Germinal center (tissue), 1 donor: ENCODE results near the gene PTGIS.
"Not testable (repeated sequence)": the region's sequence is repeated elsewhere in the genome, so short reads cannot be mapped to it uniquely, and the experiment has no call there.

Source experiments
- DNase-seq: peaks from one replicate; pipeline ENCODE4 v3.0.0; 2012; ENCODE audit warnings: mixed read lengths, low spot score

Gene PTGIS

DNA sequence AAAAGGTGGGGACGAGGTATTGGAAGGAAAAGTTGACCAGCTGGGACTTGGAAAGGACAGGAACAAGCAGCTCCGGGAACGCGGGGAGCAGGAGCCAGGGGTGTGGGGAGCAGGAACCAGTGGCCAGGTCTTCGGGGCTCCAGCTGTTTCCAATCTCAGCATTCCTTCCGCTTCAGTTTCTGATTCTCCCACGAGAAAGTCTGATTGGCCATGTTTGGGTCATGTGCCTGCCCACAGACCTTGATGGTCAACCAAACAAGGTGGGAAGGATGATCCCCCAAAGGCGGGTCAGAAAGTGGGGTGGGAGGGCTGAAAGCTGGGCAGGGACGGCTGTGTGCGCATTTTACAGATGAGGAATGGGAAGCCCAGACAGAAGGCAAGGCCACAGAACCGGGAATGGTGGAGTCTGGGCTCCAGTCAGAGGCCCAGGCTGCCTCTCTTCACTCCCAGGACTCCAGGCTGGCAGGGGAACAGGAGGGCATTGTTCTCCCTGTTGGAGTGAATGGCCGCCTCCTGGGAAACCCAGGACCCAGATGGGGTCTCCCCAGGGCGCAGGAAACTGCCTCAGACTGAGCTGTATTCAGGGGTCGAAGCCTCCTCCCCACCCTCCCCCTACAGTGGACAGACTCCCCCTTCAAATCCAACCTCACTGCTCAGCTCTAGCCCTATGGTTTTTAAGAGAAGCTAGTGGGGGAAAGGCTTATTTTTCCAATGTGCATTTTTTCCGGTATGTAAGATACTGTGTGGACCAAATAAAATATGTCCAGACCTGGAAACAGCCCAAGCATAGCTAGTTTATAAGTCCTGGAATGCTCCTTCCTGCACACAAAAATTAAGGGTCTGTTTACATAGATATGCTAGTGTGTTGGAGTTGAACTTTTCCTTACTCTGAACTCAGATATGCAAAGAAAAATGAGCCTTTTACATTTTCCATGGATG lies 12.2 kb upstream of the PTGIS start:
- DNase-seq: no peak

DNA sequence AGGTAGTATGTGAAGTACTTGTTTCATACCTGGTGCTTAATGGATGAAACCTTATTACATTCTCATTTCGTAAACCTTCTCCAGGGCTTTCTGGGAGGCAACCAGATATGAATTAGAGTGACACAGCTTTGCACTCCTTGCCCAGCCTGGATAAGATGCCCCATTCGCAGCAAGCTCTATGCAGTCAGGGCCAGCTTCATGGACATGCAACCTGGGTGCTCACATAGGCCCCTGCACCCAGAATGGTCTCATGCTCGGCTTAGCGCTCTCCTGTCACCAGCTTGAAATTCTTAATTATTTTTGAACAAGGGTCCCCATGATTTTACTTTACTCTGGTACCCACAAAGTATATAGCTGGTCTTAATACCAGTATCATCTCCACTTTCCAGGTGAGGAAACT lies 11.3 kb upstream of the PTGIS start:
- no peak for DNase-seq

DNA sequence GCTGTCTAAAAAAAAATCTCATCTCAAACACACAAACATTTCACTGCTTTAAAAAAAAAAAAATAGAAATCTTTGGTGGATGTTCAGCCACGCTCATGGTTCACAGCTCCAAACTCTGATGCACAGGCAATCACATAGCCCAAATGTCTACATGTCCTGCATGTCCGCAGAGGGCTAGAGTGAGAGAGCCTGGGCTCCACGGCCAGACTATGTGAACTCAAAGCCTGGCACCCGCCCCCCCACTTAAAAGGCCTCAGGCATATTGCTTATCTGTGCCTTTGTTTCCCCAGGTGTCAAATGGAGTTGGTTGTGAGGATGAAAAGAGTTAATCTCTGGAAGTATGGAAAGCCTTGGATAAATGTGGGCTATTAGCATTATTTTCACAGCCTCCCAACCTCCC lies 10.5 kb upstream of the PTGIS start:
- no peak for DNase-seq

DNA sequence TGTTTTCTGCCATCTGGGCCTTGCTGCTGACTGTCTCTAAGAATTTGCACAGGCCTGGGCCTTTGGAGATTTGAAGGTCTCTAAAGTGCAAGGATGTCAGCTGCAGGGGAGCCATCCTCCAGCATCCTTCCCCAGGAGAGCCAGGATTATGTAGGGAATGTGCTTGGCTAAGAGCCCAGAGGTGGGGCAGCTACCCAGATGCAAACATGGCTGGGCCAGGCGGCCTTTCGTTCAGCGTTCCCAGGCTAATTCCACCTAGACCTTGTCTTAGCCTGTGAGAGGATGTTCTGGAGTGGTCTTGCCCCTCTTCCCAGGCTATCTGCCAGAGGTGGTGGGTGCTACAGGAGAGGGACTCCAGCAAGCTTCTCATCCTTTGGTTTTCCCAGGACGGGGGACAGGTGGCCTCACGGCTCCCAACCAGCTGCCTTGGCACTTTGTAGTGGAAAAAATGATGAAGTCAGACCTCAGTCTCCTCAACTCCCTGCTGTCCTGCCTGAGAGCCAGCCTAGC lies 7.7 kb upstream of the PTGIS start:
- no peak for DNase-seq

DNA sequence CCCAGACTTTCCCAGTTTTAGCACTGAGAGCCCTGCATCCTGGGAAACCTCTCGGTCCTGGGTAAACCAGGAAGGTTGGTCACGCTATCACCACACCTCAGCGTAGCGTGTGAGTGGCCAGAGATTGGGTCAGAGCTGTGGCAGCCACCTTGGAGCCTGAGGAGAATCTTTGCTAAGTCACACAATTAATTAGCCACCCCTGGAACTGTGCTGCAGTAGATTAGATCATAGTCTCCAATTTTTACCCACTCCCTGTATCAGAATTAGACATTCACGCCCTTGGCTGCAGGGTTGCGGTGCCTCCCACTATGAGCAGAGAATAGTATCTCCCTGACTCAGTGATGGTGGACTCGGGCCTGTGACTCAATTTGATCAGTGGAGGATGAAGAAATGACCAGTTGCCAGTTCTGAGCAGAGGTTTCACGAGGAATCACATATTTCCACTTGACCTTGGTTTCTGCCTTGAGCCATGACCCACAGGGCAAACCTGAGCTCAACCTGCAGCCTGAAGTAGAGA lies 6.0 kb upstream of the PTGIS start:
- DNase-seq: no peak

DNA sequence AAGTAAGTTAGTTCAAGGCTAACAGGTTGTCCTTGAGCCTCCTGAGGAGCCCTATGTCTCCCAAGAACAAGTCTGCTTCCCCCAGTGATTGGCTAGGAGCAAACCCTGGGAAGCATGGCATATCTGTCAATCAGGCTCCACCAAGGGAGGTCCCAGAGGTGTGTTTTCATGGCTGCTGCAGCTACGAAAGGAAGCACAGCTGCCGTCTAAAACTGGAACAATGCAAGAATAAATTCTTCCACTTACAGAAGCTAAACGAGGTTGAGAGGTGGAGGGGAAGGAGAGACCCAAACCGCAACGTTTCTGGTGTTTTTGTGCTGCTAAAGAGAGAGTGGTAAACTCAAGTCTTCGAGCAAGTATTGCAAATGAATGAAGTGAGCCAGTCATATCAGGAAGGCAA lies 4.9 kb upstream of the PTGIS start:
- no peak for DNase-seq

DNA sequence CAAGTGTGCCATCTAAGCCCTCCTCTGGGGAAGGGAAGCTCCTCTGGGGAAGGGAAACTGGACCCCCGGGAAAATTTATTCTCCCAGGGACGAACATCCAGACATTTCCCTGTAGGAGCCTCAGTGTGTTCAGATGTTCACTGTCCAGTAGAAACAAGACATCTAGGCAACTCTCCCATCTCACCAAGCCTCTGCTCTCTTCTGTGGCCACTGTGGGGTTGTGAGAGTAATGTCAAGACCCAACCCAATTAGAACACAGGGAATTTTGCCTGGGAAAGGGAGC lies 3.6 kb upstream of the PTGIS start:
- no peak for DNase-seq

DNA sequence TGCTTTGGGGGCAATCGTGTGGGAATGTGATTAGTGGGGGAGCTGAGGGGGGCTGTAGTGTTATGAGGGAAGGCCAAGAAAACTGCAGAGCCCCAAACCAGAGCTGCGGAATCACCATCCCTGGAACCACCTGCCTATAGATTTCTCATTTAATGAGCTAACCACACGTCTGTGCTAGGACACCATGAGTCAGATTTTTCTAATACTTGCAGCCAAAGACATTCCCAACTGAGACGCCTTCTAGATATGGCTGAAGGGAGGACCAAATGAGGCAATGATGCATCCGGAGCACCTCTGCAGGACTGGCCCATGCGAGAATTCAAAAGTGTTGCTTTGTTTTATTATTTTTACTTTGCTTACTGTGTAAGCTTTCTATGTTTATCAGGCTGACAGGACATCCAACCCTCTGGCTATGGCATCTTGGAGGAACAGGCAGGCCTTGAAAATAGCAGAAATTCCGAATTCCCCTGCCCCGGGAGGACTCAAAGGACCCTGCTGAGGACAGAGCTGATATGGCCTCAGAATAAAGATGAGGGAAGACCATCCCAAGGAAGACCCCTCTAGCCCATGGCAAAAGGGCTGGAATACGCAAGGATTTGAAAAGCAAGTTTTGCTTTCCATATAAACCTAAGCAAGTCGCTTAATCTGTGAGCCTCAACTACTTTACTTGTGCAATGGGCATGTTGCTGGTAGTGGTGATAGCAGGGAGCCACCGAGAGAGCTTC lies 3.1 kb upstream of the PTGIS start:
- DNase-seq: no peak

DNA sequence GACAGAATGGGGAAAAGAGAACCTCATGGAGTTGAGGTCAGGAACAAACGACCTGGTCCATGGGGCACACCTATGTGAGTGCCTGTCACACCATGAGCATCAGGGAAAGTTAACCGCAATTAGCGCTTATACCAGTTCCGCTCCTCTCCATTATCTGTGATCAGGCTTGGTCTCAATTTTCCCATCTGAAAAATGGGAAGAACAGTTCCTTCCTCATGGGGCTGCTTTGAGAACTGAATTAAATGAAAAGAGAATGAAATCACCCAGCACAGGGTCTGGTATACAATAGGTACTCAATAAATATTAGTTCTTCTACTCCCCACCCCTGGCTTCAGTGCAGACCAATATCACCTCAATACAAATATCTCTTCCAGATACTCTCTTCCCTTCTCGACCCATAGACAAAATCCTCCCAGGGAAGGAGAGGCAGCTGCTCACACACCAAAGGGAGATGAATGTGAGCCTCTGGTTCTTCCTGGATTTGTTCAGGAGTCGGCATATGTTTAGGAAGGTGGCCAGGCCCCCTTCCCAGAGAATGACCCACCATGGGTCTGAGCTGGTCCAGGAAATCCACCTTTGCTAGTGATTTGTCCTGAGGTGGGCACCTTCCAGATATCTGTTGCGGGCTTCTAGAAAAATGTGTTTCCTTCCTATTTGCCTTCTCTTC lies 2.4 kb upstream of the PTGIS start:
- DNase-seq: no peak

DNA sequence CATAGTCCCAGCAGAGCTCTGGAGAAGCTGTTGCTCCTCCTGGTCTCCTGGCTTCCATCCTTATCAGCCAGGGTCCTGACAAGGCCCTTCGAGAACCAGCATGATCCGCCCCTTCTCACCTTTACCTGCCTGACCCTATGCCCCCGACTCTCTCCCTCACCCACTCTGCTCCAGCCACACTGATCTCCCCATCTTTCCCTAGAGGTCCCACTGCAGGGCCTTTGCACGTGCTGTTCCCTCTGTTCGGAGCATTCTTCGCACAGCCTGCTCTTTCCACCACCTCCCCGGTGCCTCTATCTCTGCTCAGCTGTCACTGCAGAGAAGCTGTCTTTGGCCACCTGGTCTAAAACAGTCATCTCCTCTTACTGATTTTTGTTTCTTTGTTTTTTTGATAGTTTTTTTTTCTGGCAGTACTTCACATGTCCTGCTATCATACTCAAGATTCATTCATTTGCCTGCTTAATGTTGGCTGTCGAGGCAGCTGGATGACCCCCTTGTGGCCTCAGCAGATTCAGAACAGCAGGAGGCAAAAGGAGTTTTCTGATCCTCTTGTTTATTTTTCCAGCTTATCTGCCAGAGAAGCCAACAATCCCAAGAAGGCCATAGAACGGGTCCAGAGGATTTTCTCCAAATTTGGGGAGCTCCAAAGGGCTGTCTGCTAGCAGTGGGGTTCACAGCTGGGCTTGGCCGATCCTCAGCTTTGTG lies 1.6 kb upstream of the PTGIS start:
- no peak for DNase-seq

DNA sequence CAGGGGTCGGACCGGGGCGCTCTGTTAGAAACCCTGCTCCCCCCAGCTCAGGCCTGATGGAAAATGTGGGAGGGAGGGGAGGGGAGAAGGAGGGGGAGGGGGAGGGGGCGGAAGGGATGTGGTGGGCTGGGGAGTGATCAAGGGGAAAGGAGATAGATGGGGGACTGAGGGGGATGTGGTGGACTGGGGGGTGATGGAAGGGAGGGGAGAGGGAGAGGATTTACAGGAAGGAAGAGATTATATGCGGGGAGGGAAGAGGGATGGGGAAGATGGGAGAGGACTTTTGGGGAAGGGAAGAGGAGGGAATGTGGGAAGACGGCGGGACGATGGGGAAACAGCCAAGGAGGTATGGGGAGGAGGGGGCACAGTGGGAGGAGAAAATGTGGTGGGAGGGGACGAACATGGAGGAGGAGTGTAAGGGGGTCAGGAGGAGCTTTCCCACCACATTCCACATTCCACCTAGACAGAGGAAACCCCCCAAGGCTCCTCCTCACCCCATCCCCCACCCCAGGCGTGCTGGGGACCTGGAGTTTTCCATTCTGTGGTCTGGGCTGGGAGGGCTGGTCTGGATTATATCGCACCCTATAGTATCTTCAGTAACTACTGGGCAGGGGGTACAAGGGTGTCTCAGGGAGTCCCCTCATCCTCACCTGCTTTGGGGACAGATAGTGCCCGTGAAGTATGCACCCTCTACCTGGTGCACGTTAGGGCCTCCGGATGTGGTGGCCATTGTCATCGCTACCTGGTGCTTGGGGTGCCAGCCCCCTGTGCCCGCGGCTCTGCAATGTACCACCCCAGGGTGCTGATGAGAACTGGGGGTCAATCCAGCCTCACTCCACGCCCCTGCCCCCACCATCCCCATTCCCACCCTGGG lies 578 bp upstream of the PTGIS start:
- no peak for DNase-seq

DNA sequence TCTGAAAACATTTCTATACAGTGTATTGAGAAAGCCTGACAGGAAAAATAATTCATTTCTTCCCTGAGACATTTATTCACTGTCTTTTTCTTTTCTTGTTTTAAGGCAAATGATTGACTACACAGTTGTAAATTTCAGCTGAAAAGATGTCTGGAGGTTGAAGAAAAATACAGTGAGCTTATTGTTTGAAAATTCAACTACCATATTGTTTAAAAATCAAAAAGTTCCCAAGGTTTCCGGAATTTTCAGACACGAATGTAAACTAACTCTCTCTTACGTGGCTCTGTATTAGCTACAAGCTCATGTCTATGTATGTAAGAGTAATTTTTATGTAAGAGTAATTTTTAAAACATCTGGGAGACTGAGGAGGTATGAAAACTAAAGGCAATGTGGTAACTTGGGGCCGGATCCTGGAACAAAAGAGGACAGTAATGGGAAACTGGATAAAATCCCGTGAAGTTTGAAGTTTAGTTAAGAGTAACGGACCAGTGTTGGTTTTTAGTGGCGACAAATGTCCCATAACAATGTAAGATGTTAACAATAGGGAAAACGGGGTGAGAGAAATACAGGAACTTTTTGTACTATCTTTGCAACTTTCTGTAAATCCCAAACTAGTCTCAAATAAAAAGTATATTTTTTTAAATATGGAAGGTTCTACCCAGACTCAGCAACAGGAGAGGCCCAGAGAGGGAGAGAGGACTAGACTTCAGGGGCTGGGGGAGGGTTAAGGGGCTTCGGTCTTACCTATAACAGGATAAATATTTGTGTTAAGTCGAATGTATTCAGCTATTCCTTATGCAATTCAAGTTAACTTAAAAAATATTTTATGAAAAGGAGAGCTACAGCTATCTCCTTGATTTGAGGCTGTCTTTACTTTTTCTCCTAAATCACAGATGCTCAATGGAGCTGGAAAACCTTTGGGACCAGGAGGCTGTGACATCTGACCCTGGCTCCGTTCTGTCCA lies 1.3 kb downstream of the PTGIS start:
- no peak for DNase-seq

DNA sequence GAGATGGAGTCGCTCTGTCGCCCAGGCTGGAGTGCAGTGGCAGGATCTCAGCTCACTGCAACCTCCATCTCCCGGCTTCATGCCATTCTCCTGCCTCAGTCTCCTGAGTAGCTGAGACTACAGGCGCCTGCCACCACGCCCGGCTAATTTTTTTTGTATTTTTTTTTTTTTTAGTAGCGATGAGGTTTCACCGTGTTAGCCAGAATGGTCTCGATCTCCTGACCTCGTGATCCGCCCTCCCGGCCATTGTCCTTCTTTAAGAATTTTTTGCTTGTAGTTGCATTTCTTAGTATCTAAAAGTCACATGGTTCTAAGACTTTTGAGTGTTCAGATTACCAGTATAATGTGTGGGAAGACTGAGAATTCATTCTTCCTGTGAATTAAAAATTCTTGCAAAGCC lies 2.9 kb downstream of the PTGIS start:
- not testable (repeated sequence) for DNase-seq

DNA sequence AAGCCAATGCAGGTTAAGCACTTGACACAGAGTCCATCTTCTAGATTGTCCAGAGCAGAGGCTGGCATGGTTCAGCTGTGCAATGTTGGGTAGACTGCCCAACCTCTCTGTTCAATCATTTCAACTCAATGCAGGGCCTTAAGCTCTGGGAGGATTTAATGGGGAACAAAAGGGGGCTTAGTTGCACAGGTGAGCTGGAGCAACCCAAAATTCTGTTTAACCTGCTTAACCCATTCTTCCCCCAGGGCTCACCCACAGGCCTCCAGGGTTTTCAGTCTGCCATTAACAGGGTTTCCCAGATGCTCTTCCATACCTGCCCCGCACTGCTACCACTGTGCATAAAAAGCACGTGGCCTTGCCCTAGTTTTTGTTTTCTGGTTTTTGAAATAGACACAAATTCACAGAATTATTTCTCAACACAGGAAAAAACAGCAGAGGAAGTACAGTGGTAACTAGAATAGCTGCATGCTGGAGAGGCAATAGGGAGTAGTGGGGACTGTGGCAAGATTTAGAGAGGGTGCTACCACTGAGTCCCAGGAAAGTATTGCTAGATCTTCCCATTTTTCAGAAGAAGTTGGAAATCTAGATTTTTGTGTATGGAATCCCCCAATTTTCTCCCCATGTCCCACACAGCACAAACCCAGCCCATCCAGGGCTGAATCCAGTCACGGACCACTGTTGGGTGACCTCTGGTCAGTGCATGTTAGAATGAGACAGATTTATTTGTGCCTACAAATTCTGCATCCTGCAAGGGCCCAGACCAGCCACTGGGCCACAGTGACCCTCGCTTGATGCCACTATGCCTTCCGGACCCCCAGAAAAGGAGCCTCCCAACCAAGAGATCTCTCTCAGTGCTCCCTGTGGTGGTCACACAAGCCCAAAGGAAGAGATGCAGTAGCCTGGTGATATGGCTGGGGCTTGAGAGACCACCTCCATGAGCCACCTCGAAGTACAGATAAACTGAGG lies 4.6 kb downstream of the PTGIS start:
- no peak for DNase-seq

DNA sequence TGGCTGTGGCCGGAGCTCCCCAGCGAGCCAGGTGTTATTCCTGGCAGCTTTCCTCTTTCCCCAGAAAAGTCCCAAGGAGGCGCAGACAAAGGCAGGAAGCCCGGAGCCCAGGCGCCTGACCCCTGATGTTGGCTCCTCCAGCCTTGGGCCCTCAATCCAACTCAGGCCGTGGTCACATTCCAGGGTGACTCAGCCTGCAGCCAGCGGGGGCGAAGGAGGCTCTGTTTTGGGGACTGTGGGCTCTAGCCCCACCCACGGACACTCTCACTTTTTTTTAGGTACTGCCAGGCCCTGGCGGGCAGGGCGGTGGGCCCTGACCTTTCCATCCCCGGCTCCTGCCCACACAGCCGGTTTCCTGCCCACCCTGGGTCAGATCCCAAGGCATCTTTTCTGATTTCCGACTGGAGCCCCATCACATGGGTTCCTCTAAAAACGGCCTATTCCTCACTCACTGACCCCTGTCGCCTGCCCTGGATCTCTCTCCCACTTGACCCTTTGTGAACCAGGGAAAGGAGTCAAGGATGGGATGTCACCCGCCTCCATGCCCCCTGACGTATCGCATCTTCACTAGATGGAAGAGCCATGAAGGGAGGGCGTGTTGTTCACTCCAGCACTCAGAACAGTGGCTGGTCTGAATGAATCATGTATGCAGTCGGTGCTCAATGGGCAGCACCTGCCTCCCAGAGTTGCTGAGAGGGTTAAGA lies 5.5 kb downstream of the PTGIS start:
- no peak for DNase-seq

DNA sequence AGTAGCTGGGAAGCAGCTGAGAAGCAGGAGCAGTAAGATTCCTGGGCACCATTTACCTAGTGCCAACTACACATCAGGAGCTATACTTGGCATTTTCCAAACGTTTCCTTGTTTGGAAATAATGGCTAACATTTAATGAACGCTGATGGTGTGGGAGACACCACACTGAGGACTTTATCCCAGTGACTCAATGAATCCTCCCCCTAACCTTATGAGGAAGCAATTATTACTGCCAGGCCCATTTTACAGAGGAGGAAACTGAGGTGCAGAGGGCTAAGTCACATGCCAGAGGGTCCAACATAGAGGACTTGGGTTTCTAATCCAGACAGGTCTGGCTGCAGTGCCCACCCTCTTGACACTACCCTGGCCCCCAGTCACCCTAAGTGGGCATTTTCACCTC lies 6.1 kb downstream of the PTGIS start:
- DNase-seq: no peak

DNA sequence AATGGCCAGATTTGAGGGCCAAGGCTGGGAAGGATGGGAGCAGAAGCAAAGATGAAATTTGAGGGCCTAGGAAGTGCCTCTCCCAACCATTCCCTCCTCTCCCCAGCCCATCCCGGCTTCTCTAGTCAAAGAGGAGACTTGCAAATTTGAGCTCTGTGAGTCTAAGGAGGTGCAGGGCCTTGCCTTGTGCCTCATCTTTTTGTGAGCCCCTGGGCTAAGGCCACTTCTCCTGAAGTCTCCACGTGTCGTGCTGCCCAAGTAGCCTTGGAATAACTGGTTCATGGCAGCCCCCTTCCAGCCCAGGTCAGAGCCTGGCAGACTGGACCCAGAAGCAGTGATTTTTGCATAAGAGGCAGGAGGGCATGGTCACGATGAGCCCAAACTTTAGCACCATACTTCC lies 6.7 kb downstream of the PTGIS start:
- no peak for DNase-seq

DNA sequence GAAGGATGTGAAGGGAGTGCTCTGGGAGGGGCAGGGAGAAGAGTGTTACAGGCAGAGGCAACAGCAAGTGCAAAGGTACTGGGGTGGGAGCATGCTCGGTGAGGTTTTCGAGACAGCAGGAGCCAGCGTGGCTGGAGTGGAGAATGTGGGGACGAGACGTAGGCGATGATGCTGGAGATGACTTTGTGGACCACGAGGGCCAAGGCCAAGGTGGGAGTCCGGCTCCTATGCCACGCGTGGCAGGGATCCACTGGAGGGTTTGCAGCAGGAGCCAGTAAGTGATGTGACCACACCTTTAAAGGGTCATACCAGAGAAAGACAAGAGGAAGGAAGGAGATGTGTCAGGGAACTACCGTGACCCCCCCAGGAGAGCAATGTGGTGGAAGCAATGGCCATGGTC lies 7.3 kb downstream of the PTGIS start:
- no peak for DNase-seq
